Chondrocyte (in vitro differentiated cells): ENCODE data around the gene BCORL1. TPM values are rescaled to one million over a fixed set of nuclear protein-coding genes. Genes with fewer than 3 reads are reported as not detected.

Experiments used
- DNase-seq: peaks from one replicate; pipeline ENCODE4 v3.0.0; 2021; ENCODE audit warnings: mixed read lengths, low spot score
- H3K27ac Mint-ChIP-seq: one replicate; pipeline ENCODE4 v1.8.0; 2021; ENCODE audit warnings: mild to moderate bottlenecking, moderate library complexity, mixed read lengths; ENCODE audit not compliant: unreplicated experiment
- H3K27me3 Mint-ChIP-seq: 2 replicates; pipeline ENCODE4 v1.8.0; 2021; ENCODE audit warnings: low read depth, mixed read lengths
- H3K36me3 Mint-ChIP-seq: 2 replicates; pipeline ENCODE4 v1.8.0; 2021; ENCODE audit warnings: low read depth, mixed read lengths
- H3K4me1 Mint-ChIP-seq: 2 replicates; pipeline ENCODE4 v1.8.0; 2021; ENCODE audit warnings: low read depth, mild to moderate bottlenecking, mixed read lengths
- H3K4me3 Mint-ChIP-seq: one replicate; pipeline ENCODE4 v1.8.0; 2021; ENCODE audit warnings: mild to moderate bottlenecking, moderate library complexity, mixed read lengths; ENCODE audit not compliant: unreplicated experiment
- H3K9me3 Mint-ChIP-seq: 2 replicates; pipeline ENCODE4 v1.8.0; 2021; ENCODE audit warnings: low read depth, mixed read lengths
- total RNA-seq: library from RNA; stranded (reverse); gene quantifications from 3 replicates; pipeline ENCODE4 v1.2.1, GENCODE V29; 2021
- TF ChIP-seq, protein P1 (sequence below): fragments of 200-600 bp; sonication (generic); IDR thresholded peaks from 2 replicates; pipeline ENCODE4 v1.5.0; 2021; ENCODE audit warnings: antibody characterized with exemption, mild to moderate bottlenecking, moderate library complexity

The BCORL1 gene
- total RNA-seq, 1 donor from 2014 or later, result 20.6 TPM

DNA sequence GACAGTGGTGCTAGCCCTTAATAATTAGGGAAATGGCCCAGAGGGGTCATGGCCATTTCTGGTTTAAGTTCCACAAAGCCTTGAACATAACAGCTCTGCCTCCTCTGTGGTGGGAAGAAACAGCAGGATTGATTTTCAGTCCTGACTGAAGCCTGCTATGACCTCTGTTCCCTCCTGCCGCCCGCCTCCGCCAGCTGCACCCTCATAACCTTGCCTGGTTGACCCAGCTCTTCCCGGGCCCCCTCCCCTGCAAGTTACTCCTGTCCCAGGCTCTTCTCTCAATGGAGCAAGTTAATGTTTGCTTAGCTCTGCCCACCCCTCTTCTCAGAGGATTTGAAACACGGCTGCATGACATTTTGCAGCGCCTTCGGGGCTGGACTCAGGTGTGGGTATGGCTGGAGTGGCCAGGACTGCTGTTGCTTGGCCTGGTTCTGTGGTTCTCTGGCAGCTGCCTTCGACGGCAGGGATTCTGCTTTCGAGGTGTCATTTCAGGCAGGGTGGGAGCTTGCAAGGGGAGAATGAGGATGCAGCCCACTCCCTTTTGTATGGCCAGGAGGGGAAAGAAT lies 27.3 kb downstream of the BCORL1 start:
- TF ChIP-seq, protein P1, sequence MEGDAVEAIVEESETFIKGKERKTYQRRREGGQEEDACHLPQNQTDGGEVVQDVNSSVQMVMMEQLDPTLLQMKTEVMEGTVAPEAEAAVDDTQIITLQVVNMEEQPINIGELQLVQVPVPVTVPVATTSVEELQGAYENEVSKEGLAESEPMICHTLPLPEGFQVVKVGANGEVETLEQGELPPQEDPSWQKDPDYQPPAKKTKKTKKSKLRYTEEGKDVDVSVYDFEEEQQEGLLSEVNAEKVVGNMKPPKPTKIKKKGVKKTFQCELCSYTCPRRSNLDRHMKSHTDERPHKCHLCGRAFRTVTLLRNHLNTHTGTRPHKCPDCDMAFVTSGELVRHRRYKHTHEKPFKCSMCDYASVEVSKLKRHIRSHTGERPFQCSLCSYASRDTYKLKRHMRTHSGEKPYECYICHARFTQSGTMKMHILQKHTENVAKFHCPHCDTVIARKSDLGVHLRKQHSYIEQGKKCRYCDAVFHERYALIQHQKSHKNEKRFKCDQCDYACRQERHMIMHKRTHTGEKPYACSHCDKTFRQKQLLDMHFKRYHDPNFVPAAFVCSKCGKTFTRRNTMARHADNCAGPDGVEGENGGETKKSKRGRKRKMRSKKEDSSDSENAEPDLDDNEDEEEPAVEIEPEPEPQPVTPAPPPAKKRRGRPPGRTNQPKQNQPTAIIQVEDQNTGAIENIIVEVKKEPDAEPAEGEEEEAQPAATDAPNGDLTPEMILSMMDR, result no peak
- Mint-ChIP-seq H3K27ac (no peak overlapping the region), H3K36me3 (peaks cover 12% of the 10 kb centered on the region), H3K4me1 (no peaks in the 10 kb centered on the region), H3K27me3 (no peaks in the 10 kb centered on the region), H3K4me3 (no peak overlapping the region), H3K9me3 (no peaks in the 10 kb centered on the region)
- DNase-seq, result no peak

DNA sequence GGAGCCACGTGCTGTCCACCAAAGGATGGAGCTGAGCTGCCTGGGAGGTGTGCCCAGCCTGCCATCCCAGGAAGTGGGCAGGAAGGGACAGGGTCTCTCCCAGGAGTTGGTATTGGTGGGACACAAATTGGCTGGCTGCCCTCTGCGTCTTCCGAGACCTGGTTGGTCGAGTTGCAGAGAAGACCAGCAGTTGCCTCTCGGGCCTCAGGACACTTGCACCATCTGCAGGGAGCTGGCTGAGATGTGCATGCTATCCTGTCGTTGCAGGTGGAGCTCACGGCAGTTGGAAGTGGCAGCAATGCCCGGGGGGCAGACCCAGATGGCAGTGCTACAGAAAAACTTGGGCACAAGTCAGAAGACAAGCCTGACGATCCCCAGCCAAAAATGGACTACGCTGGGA lies 30.2 kb downstream of the BCORL1 start:
- H3K4me3 Mint-ChIP-seq, result no peak overlapping the region
- TF ChIP-seq, protein P1, result no peak
- no peak overlapping the region for H3K27ac Mint-ChIP-seq
- peaks cover 9% of the 10 kb centered on the region for H3K36me3 Mint-ChIP-seq
- H3K9me3 Mint-ChIP-seq, result no peaks in the 10 kb centered on the region
- H3K27me3 Mint-ChIP-seq, result no peaks in the 10 kb centered on the region
- H3K4me1 Mint-ChIP-seq, result no peaks in the 10 kb centered on the region
- no peak for DNase-seq

DNA sequence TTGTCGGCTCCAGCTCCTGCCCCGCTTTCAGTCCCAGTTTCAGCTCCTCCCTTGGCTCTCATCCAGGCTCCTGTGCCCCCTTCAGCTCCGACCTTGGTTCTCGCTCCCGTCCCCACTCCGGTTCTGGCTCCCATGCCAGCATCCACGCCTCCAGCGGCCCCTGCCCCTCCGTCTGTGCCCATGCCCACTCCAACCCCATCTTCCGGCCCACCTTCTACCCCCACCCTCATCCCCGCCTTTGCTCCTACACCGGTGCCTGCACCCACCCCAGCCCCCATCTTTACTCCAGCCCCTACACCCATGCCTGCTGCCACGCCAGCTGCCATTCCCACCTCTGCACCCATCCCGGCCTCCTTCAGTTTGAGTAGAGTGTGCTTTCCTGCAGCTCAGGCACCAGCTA lies 31.2 kb downstream of the BCORL1 start:
- Mint-ChIP-seq H3K4me1 (no peaks in the 10 kb centered on the region), H3K27me3 (no peaks in the 10 kb centered on the region), H3K9me3 (no peaks in the 10 kb centered on the region)

DNA sequence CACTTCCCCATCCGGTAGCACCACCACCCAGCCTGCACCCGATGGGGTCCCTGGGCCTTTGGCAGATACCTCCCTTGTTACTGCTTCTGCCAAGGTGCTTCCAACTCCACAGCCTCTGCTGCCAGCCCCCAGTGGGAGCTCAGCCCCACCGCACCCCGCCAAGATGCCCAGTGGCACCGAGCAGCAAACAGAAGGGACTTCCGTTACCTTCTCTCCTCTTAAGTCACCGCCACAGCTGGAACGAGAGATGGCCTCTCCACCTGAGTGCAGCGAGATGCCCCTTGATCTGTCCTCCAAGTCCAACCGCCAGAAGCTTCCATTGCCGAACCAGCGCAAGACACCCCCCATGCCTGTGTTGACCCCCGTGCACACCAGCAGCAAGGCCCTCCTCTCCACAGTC lies 31.9 kb downstream of the BCORL1 start:
- no peak for DNase-seq
- Mint-ChIP-seq H3K4me3 (no peak overlapping the region), H3K36me3 (peaks cover 6% of the 10 kb centered on the region), H3K9me3 (no peaks in the 10 kb centered on the region), H3K27me3 (no peaks in the 10 kb centered on the region), H3K27ac (no peak overlapping the region), H3K4me1 (peaks cover 4% of the 10 kb centered on the region)
- TF ChIP-seq, protein P1, result no peak

More for the DNA sequence above, 31.2 kb downstream of the BCORL1 start:
- TF ChIP-seq, protein P1, result no peak
- no peak overlapping the region for H3K27ac Mint-ChIP-seq
- DNase-seq, result no peak
- H3K36me3 Mint-ChIP-seq, result peaks cover 6% of the 10 kb centered on the region
- no peak overlapping the region for H3K4me3 Mint-ChIP-seq

DNA sequence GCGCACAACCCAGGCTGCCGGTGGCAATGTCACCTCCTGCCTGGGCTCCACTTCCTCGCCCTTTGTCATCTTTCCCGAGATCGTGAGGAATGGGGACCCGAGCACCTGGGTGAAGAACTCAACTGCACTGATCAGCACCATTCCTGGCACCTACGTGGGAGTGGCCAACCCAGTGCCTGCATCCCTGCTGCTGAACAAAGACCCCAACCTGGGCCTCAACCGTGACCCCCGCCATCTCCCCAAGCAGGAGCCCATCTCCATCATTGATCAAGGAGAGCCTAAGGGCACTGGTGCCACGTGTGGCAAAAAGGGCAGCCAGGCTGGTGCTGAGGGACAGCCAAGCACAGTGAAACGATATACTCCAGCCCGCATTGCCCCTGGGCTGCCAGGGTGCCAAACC lies 32.3 kb downstream of the BCORL1 start:
- H3K36me3 Mint-ChIP-seq, result peaks cover 6% of the 10 kb centered on the region
- no peak overlapping the region for H3K27ac Mint-ChIP-seq
- no peak overlapping the region for H3K4me3 Mint-ChIP-seq
- TF ChIP-seq, protein P1, result no peak
- DNase-seq, result no peak
- H3K27me3 Mint-ChIP-seq, result no peaks in the 10 kb centered on the region
- H3K4me1 Mint-ChIP-seq, result peaks cover 8% of the 10 kb centered on the region
- H3K9me3 Mint-ChIP-seq, result no peaks in the 10 kb centered on the region
